HG02852 (cell line): ENCODE data around the gene ACER3.
A peak's percentile ranks its signal among the peaks of the same experiment; 100 is the strongest.

Experiments
- ATAC-seq: cut with Tn5 transposase; IDR thresholded peaks from one replicate; pipeline ENCODE4 v1.9.1; 2021; ENCODE audit warnings: mild to moderate bottlenecking, moderate library complexity; ENCODE audit not compliant: unreplicated experiment

ACER3 gene

GRCh38 chr11:76918941-76919386, 58.2 kb downstream of the ACER3 start:
- ATAC-seq, result no peak

GRCh38 chr11:76919467-76919866, 58.7 kb downstream of the ACER3 start:
- no peak for ATAC-seq

- no peak for ATAC-seq
These were observed 59.4 kb downstream of the ACER3 start for GRCh38 chr11:76919887-76920746.

GRCh38 chr11:76927160-76927559, 66.4 kb downstream of the ACER3 start:
- ATAC-seq, result no peak

GRCh38 chr11:76935042-76935441, 74.3 kb downstream of the ACER3 start:
- no peak for ATAC-seq

- ATAC-seq, result no peak
These were observed 78.5 kb downstream of the ACER3 start for GRCh38 chr11:76939219-76939631.

- ATAC-seq, result no peak
These were observed 83.5 kb downstream of the ACER3 start for GRCh38 chr11:76944225-76944624.

- no peak for ATAC-seq
These were observed 85.5 kb downstream of the ACER3 start for GRCh38 chr11:76946223-76946622.

GRCh38 chr11:76947190-76947589, 86.5 kb downstream of the ACER3 start:
- ATAC-seq, result no peak

GRCh38 chr11:76947800-76948199, 87.1 kb downstream of the ACER3 start:
- no peak for ATAC-seq

- no peak for ATAC-seq
These were observed 94.9 kb downstream of the ACER3 start for GRCh38 chr11:76955459-76956114.

- peak; percentile 93 for ATAC-seq
These were observed 102.1 kb downstream of the ACER3 start for GRCh38 chr11:76962583-76963416.

- ATAC-seq, result peak; percentile 29
These were observed 102.9 kb downstream of the ACER3 start for GRCh38 chr11:76963417-76964168.

GRCh38 chr11:76972051-76972450, 111.3 kb downstream of the ACER3 start:
- ATAC-seq, result no peak

- ATAC-seq, result no peak
These were observed 113.6 kb downstream of the ACER3 start for GRCh38 chr11:76974179-76974891.

- no peak for ATAC-seq
These were observed 114.8 kb downstream of the ACER3 start for GRCh38 chr11:76975513-76975912.

GRCh38 chr11:76977791-76978190, 117.1 kb downstream of the ACER3 start:
- ATAC-seq, result no peak

GRCh38 chr11:76978239-76978638, 117.5 kb downstream of the ACER3 start:
- no peak for ATAC-seq

GRCh38 chr11:76978818-76979217, 118.1 kb downstream of the ACER3 start:
- no peak for ATAC-seq

GRCh38 chr11:76980196-76980595, 119.5 kb downstream of the ACER3 start:
- no peak for ATAC-seq
